ENCODE measurements around the gene SLC8B1.

SLC8B1 gene

GRCh38 chr12:113366827-113367226 is 31.9 kb upstream of the SLC8B1 start:
- no peak for DNase-seq (ENCODE audit: low read depth)
- no peak overlapping the region for H3K4me3 ChIP-seq (ENCODE audit: low read depth, low read length)
- TF ChIP-seq CTCF (IDR thresholded peaks at IDR 0.05; ENCODE audit: low read depth, low read length, missing control alignments), result no peak
- in situ Hi-C loops (cut with HindIII; ENCODE audit: low sequenced_read_pairs), result no loop called here

- DNase-seq (ENCODE audit: low read depth), result no peak
- in situ Hi-C loops (cut with HindIII; ENCODE audit: low sequenced_read_pairs), result no loop called here
- no peak overlapping the region for H3K4me3 ChIP-seq (ENCODE audit: low read depth, low read length)
- no peak for TF ChIP-seq CTCF (IDR thresholded peaks at IDR 0.05; ENCODE audit: low read depth, low read length, missing control alignments)
Observed at GRCh38 chr12:113365639-113366395, 30.9 kb upstream of the SLC8B1 start.

GRCh38 chr12:113364698-113365097 is 29.8 kb upstream of the SLC8B1 start:
- TF ChIP-seq CTCF (IDR thresholded peaks at IDR 0.05; ENCODE audit: low read depth, low read length, missing control alignments), result no peak
- in situ Hi-C loops (cut with HindIII; ENCODE audit: low sequenced_read_pairs), result no loop called here
- no peak for DNase-seq (ENCODE audit: low read depth)
- H3K4me3 ChIP-seq (ENCODE audit: low read depth, low read length), result no peak overlapping the region

- no peak for DNase-seq (ENCODE audit: low read depth)
- no peak for TF ChIP-seq CTCF (IDR thresholded peaks at IDR 0.05; ENCODE audit: low read depth, low read length, missing control alignments)
- in situ Hi-C loops (cut with HindIII; ENCODE audit: low sequenced_read_pairs), result no loop called here
- no peak overlapping the region for H3K4me3 ChIP-seq (ENCODE audit: low read depth, low read length)
Observed at GRCh38 chr12:113361574-113362370, 26.9 kb upstream of the SLC8B1 start.

- DNase-seq (ENCODE audit: low read depth), result no peak
- in situ Hi-C loops (cut with HindIII; ENCODE audit: low sequenced_read_pairs), result no loop called here
- TF ChIP-seq CTCF (IDR thresholded peaks at IDR 0.05; ENCODE audit: low read depth, low read length, missing control alignments), result peak; percentile 1
- no peak overlapping the region for H3K4me3 ChIP-seq (ENCODE audit: low read depth, low read length)
Observed at GRCh38 chr12:113359939-113360748, 25.2 kb upstream of the SLC8B1 start.
